T-helper 17 cell (primary cell): Measurements from ENCODE around the gene SEC16A. TPM values are rescaled to one million over a fixed set of nuclear protein-coding genes. Genes with fewer than 3 reads are reported as not detected.

Experiments
- ATAC-seq: fragments of 150-1000 bp; cut with Tn5 transposase; 2 replicates; pipeline ENCODE4 v1.10.0; 2021; ENCODE audit warnings: mild to moderate bottlenecking, moderate library complexity
- DNase-seq, 3 donors: peaks; one replicate each; pipeline versions ENCODE4 v3.0.0 to v3.0.0-alpha.2; 2020 to 2021
- H3K9me3 ChIP-seq: one replicate; pipeline ENCODE4 v1.7.0; 2013; ENCODE audit warnings: low read length, mild to moderate bottlenecking; ENCODE audit not compliant: control insufficient read depth, poor library complexity, severe bottlenecking
- H3K27ac Mint-ChIP-seq: one replicate; pipeline ENCODE4 v1.8.0; 2022; ENCODE audit warnings: mild to moderate bottlenecking, moderate library complexity, mixed read lengths
- H3K27me3 Mint-ChIP-seq: one replicate; pipeline ENCODE4 v1.8.0; 2022; ENCODE audit warnings: mixed read lengths
- H3K36me3 Mint-ChIP-seq: one replicate; pipeline ENCODE4 v1.8.0; 2022; ENCODE audit warnings: low read depth, mixed read lengths
- H3K4me1 Mint-ChIP-seq: one replicate; pipeline ENCODE4 v1.8.0; 2022; ENCODE audit warnings: mild to moderate bottlenecking, mixed read lengths
- H3K4me3 Mint-ChIP-seq: one replicate; pipeline ENCODE4 v1.8.0; 2022; ENCODE audit warnings: mild to moderate bottlenecking, moderate library complexity, mixed read lengths
- total RNA-seq, 4 donors: library from RNA in 2 of 4; stranded (reverse) in 2 of 4; gene quantifications; one replicate each; pipeline ENCODE4 v1.2.3 and lab custom pipeline; 2022 to 2026

The SEC16A gene
- total RNA-seq (10 to 100 TPM; 71.7 to 74.7 TPM), total RNA-seq (lab: John Stamatoyannopoulos, UW) (149 to 163 reads per million in 2 donors)

DNA sequence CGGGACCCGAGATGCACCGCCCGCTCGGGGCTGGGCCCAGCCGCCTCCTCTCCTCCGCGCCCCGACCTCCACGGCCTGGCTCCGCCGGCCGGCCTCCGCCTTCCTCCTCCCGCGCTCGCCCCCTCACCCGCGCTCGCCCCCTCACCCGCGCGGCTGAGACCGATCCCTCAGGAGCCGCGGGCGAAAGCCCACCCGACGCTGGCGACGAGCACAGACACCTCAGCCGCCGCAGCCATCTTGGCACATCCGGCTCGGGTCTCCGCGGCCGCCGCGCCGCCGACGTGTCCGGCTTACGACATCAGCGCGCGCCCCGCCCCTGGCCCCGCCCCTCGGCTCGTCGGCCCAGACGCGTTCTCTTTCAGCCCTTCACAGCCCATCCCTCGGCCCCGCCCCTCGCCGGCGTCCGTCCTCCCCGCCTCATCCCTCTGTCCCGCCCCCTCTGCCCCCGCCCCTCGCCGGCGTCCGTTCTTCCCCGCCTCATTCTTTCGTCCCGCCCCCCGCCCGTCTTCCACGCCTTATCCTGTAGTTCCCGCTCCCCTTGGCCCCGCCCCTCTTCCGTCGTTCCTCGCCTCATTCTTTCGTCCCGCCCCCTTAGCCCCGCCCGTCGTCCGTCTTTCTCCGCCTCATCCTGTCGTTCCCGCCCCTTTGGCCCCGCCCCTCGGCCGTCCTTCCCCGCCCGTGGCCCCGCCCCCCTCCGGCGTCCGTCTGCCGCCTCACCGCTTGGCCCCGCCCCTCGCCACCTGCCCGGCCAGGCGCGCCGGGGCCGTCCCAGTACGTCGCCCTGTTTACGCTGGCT is at the start of gene SEC16A:
Gene SEC16A (minus strand): TSS at position 248 of the 796 bp plus-strand sequence. CDS start 5,425 bp downstream, outside the sequence.
- ATAC-seq = peak; percentile 75
- Mint-ChIP-seq H3K27me3 (no peaks in the 10 kb centered on the region), H3K27ac (peak within 1 kb of the TSS; percentile 92), H3K4me1 (peaks cover 21% of the 10 kb centered on the region), H3K36me3 (peaks cover 2% of the 10 kb centered on the region), H3K4me3 (peak within 1 kb of the TSS; percentile 98)
- DNase-seq = peak; percentile 98 to 100 (median 100)
- H3K9me3 ChIP-seq = no peaks in the 10 kb centered on the region

DNA sequence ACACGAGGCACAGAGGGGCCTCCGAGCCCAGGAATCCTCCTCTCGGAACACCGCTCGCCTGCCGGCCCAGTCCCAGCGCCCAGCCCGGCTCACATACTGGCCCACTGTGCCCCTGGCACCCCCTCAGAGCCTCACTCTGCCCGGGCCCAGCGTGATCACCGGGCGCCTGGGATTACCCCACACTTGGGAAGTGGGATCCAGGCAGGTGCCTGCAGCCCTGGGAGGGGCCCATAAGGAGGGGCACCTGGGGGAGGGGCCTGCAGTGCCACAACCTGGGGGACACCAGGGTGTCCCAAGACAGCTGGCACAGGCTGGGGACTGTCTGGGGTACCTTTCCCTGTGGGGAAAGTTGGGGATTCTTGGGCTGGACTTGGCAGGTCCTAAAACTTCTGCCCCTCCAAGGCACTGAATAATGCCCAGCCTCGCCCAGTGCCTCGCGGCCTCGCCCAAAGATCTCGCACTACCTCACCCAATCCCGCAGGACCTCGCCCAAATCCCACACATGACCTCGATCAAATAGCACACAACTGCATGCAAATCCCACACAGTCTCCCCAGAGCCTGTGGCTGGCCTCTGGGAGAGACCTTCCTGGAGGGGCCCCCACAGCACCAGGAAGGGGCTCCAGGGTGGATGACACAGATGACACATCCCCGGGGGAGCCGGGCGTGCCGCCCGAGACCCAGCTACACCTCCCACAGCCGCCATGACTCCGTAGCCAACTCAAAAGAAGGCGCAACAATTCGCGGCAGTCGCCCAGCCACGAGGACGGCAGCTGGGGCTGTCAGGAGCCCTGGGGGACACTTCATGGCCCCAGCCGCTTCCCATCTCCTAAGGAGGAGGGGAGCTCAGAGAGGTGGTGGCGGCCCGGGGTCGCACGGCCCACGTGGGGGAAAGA is 49.3 kb upstream of the SEC16A start:
- no peaks in the 10 kb centered on the region for H3K9me3 ChIP-seq
- ATAC-seq (no peak), DNase-seq (no peak)
- peak overlapping the region; percentile 83 for H3K27ac Mint-ChIP-seq
- H3K27me3 Mint-ChIP-seq = no peaks in the 10 kb centered on the region
- peaks cover 26% of the 10 kb centered on the region for H3K4me1 Mint-ChIP-seq
- H3K36me3 Mint-ChIP-seq = no peaks in the 10 kb centered on the region
- H3K4me3 Mint-ChIP-seq = peak overlapping the region; percentile 73

GRCh38 chr9:136531186-136531903 is 48.5 kb upstream of the SEC16A start:
- DNase-seq = no peak
- no peaks in the 10 kb centered on the region for H3K9me3 ChIP-seq
- peak overlapping the region; percentile 74 for H3K27ac Mint-ChIP-seq
- peak overlapping the region; percentile 60 for H3K4me3 Mint-ChIP-seq
- peaks cover 25% of the 10 kb centered on the region for H3K4me1 Mint-ChIP-seq
- ATAC-seq = no peak
- no peaks in the 10 kb centered on the region for H3K27me3 Mint-ChIP-seq
- no peaks in the 10 kb centered on the region for H3K36me3 Mint-ChIP-seq

GRCh38 chr9:136530461-136531089 is 47.7 kb upstream of the SEC16A start:
- Mint-ChIP-seq H3K27ac (peak overlapping the region; percentile 74), H3K4me1 (peaks cover 23% of the 10 kb centered on the region), H3K4me3 (peak overlapping the region; percentile 60), H3K27me3 (no peaks in the 10 kb centered on the region), H3K36me3 (no peaks in the 10 kb centered on the region)
- ATAC-seq (no peak), DNase-seq (no peak)
- no peaks in the 10 kb centered on the region for H3K9me3 ChIP-seq

- Mint-ChIP-seq H3K27ac (no peak overlapping the region), H3K4me3 (no peak overlapping the region), H3K4me1 (peaks cover 23% of the 10 kb centered on the region), H3K27me3 (no peaks in the 10 kb centered on the region), H3K36me3 (no peaks in the 10 kb centered on the region)
- no peaks in the 10 kb centered on the region for H3K9me3 ChIP-seq
- ATAC-seq (no peak), DNase-seq (no peak)
These were observed 46.9 kb upstream of the SEC16A start for GRCh38 chr9:136529516-136530460.

DNA sequence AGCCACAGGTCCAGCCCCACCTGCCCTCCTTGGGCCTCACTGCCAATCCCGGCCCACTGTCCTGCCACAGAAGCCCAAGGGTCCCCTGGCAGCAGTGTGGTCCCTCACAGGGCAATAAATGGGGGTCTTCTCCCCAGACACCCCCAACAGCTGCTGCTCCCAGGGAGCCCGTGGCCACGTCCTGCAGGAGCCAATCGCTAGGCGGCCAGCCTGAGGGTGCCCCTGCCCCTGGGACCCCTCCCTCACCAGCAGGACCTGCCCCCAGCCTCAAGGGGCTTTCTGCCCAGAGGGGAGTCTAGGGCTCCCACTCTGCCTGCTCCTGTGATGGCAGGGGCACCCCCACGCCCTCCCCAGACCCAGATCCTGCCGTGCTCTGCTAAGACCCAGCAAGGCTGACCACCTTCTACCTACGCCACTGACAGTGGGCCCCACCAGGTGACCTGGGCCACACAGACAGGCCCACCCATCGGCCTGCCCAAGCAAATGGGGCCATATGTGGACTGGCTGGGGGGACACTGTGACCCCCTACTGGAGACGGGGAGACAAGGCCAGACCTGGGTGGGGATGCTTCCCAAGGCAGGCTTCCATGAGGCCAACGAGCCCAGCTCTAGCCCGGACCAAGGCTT is 46.0 kb upstream of the SEC16A start:
- H3K27me3 Mint-ChIP-seq = no peaks in the 10 kb centered on the region
- ATAC-seq (no peak), DNase-seq (no peak)
- peaks cover 20% of the 10 kb centered on the region for H3K4me1 Mint-ChIP-seq
- no peak overlapping the region for H3K4me3 Mint-ChIP-seq
- no peak overlapping the region for H3K27ac Mint-ChIP-seq
- no peaks in the 10 kb centered on the region for H3K36me3 Mint-ChIP-seq
- H3K9me3 ChIP-seq = no peaks in the 10 kb centered on the region

- no peaks in the 10 kb centered on the region for H3K27me3 Mint-ChIP-seq
- H3K9me3 ChIP-seq = no peaks in the 10 kb centered on the region
- H3K27ac Mint-ChIP-seq = no peak overlapping the region
- peaks cover 12% of the 10 kb centered on the region for H3K4me1 Mint-ChIP-seq
- no peaks in the 10 kb centered on the region for H3K36me3 Mint-ChIP-seq
- H3K4me3 Mint-ChIP-seq = no peak overlapping the region
- DNase-seq (no peak), ATAC-seq (no peak)
These were observed 45.2 kb upstream of the SEC16A start for GRCh38 chr9:136527721-136528710.

- Mint-ChIP-seq H3K4me1 (peaks cover 6% of the 10 kb centered on the region), H3K36me3 (no peaks in the 10 kb centered on the region)
- no peak for ATAC-seq
These were observed 44.3 kb upstream of the SEC16A start for GRCh38 chr9:136527131-136527530.

DNA sequence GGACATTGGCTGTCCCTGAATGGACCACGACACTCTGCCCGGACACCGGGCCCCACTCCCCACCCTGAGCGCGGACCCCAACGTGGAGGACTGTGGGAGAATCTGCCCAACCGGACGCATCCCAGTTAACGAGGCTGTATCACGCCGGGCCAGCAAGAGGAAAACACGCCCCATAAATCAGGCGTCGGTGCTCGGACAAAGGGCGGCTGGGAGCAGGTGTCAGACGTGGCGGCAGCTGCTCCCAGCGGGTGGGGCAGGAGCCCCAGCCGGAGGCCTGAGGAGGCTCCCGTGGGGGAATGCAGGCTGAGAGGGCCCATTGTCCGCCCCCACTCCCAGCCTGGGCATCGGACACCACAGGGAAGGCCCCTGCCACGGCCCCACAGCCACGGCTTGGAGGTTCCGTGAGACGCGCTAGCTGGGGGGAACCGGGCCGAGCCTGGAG is 43.8 kb upstream of the SEC16A start:
- no peak for ATAC-seq
- H3K27me3 Mint-ChIP-seq = no peaks in the 10 kb centered on the region
- H3K27ac Mint-ChIP-seq = no peak overlapping the region
- DNase-seq = no peak
- peaks cover 6% of the 10 kb centered on the region for H3K4me1 Mint-ChIP-seq
- no peaks in the 10 kb centered on the region for H3K9me3 ChIP-seq
- H3K36me3 Mint-ChIP-seq = no peaks in the 10 kb centered on the region
- H3K4me3 Mint-ChIP-seq = no peak overlapping the region

More at GRCh38 chr9:136527131-136527530, 44.3 kb upstream of the SEC16A start:
- DNase-seq = no peak
- H3K4me3 Mint-ChIP-seq = no peak overlapping the region
- H3K27ac Mint-ChIP-seq = no peak overlapping the region
- no peaks in the 10 kb centered on the region for H3K9me3 ChIP-seq
- H3K27me3 Mint-ChIP-seq = no peaks in the 10 kb centered on the region

DNA sequence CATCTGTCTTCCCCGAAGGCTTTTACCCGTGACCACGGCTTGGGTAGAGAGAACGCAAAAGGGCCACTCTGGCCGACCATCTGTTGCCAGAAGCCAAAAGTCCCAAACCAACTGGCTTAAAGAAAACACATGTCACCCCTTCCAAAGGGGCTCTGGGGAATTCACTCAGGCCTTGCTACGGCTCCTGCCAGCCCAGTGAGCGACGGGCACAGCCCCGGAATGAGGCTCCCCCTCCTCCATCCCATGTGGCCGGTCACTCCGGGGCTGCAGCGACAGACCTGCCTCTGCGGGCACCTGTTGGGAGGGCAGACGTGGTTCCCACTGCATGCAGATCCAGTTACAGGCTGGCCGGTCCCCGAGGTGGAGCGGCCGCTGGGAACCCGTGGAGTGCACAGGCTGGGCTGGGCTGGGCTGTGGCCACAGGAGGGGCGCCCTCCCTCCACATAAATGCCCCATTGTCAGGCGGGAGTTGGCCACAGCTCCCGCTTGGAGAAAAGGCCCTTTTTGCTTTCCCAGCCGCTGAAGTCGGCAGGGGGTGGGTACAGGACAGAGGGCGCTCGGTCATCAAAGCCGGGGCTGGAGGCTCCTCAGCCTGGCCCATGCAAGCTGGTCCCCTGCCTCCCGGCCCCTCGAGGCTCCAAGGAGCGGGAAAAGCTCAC is 43.1 kb upstream of the SEC16A start:
- Mint-ChIP-seq H3K27ac (peak overlapping the region; percentile 43), H3K36me3 (no peaks in the 10 kb centered on the region), H3K27me3 (no peaks in the 10 kb centered on the region), H3K4me3 (no peak overlapping the region), H3K4me1 (peaks cover 3% of the 10 kb centered on the region)
- no peaks in the 10 kb centered on the region for H3K9me3 ChIP-seq
- ATAC-seq (no peak), DNase-seq (no peak)
